Measurements from ENCODE around the gene MTHFD2L. TPM values are rescaled to one million over a fixed set of nuclear protein-coding genes. Genes with fewer than 3 reads are reported as not detected.

MTHFD2L gene
- total RNA-seq, 1 donor from 2014 or later, result 9.1 TPM

DNA sequence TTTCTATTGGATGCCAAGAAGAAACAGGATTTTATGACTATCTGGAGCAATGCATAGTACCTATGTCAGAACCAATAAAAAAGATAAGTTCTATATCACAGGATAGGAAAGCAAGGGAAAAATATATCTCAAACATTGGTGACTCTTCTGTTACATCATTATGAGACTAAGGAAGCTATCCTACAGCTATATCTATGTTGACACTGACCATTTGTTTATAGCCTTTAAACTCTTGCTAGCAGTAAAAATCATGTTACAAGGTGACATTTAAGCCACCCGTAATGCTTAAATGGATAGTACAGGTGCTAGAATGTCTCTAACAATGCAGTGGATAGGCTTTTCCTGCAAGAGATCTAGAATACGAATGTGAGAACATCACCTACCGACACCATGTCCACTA lies 121.8 kb downstream of the MTHFD2L start:
- intact Hi-C loops (cut with DNase I), result no loop called here
- ATAC-seq (ENCODE audit: poor library complexity), result no peak
- DNase-seq, result no peak

DNA sequence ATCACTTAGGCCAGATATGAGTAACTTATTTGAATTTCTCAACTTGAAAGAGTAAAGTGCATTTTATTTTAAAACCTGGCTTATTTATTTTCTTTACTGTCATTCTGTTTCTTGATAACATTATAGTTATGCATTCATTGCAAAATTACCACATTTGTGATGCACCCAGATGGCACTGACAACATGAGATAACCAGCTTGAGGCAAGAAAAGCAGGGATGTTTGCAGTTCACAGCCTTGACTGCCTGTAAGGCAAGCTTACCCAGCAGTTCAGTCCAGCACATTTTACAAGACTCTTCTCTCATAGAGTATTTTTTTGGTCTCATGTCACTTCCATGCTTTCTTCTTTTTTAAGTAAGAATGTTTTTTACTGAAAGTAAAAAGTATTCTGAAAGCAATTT lies 125.0 kb downstream of the MTHFD2L start:
- intact Hi-C loops (cut with DNase I), result no loop called here
- DNase-seq (no peak), ATAC-seq (ENCODE audit: poor library complexity) (no peak)

DNA sequence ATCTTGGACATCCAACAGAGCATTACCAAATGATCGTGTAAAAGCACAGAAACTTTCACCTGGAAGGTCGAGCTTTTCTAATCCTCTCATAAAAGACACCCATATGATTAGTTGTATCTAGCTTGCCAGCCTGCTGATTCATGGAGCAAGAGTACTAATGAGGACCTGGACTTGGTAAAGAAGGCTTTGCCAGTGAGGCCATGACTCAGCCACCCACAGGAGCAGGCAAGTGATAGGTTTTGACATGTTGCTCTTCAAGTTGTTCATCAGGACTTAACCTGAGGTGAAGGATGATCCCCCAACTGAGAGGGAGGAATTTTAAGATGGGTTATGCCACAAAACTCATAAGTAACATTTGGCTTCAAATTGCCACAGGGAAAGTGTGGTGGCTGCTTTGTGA lies 125.7 kb downstream of the MTHFD2L start:
- DNase-seq (no peak), ATAC-seq (ENCODE audit: poor library complexity) (no peak)
- intact Hi-C loops (cut with DNase I), result no loop called here

DNA sequence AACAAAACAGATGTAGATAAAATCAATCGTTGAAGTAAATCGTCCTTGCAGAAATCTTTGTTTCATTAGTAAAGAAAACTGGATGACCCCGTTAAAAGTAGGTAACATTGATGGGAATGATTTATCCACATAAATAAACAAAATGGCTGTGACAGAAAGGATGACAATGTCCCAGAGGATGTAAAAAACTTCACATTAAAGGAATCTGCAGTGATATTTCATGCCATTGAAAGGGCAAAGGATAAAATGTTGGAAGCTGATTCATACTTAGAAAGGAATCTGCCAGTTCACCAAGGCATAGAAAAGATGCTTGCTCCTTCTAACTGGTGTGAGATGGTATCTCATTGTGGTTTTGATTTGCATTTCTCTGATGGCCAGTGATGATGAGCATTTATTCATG lies 126.1 kb downstream of the MTHFD2L start:
- no peak for DNase-seq
- intact Hi-C loops (cut with DNase I), result no loop called here
- ATAC-seq (ENCODE audit: poor library complexity), result no peak

DNA sequence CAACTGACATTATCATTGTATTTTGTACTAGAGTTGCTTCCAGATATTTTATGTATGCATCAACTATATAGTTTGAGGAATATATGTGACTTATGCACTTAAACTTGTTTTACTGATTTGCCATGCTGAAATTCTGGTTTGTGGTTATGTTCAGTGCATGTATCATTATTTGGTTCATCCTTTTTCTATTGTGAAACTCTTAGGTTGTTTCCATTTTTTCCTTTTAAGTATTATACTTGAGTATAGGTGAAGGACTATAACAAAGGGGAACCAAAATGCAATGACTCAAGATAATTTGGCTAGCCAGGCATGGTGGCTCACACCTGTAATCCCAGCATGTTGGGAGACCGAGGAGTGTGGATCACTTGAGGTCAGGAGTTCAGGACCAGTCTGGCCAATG lies 129.2 kb downstream of the MTHFD2L start:
- intact Hi-C loops (cut with DNase I), result no loop called here

DNA sequence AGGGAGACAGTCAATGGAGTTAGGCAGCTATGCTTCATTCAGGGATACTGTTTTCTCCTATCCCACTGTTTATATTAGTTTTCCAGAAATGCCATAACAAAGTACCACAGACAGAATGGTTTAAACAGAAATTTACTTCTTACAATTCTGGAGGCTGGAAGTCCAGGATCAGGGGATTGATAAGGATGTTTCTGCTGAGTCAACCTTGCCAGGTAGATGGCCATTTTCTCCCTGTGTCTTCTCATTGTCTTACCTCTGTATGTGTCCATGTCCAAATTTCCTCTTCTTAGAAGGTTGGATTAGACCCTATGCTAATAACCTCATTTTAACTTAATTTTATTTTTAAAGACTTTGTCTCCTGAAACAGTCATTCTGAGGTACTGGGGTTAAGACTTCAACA lies 129.9 kb downstream of the MTHFD2L start:
- intact Hi-C loops (cut with DNase I), result no loop called here
- no peak for DNase-seq
- ATAC-seq (ENCODE audit: poor library complexity), result no peak

More for the DNA sequence above, 129.2 kb downstream of the MTHFD2L start:
- ATAC-seq (ENCODE audit: poor library complexity) (no peak), DNase-seq (no peak)

DNA sequence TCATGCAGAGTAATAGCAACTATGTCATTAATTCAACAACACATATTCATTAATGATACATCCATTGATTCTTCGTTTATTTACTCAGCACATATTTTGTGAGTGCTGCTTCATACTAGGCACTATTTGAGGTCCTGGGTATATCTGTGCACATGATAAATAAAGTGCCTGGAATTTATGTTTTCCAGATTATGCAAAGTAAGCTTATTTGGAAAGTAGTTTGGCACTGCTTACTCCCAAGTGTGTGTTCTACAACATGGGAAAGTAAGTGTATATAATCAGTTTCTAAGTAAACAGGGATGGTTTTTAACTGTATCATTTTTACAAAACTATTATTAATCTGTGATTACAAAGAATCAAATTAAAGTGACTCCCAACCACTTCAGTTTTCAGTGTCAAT lies 133.6 kb downstream of the MTHFD2L start:
- intact Hi-C loops (cut with DNase I), result no loop called here
- ATAC-seq (ENCODE audit: poor library complexity) (no peak), DNase-seq (no peak)

DNA sequence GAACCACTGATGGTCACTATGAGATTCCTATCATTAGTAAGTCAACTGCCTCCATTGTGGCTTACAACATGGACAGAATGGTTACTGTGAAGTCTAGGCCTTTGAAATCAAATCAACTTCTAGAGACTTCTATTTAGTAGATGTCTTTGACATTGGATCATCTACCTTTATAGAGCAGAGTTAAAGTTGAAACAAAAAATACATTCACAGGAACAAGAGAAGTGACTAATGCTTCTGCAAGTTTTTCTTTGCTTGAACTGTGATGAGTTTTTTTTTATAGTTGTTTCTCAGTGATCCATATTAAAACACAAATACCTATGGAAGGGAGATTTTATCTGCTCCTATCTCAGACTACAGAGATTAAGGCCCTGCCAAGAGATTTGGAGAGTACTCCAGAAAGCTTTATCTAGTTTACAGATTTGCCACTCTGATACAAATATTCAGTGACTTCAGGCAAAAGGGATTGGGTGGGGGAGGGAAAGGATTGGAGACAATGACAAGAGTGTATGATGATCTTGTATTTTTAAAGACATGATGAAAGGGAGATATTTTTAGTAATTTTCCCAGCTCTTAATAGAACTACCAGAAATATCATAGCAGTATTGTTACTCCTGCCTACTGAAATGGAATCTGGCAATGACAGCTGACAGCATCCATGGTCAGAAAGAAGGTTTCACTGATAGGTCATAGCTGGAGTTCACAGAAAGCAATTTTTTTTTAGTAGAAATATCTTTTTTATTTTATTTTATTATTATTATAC lies 134.4 kb downstream of the MTHFD2L start:
- DNase-seq (no peak), ATAC-seq (ENCODE audit: poor library complexity) (no peak)
- intact Hi-C loops (cut with DNase I), result no loop called here

DNA sequence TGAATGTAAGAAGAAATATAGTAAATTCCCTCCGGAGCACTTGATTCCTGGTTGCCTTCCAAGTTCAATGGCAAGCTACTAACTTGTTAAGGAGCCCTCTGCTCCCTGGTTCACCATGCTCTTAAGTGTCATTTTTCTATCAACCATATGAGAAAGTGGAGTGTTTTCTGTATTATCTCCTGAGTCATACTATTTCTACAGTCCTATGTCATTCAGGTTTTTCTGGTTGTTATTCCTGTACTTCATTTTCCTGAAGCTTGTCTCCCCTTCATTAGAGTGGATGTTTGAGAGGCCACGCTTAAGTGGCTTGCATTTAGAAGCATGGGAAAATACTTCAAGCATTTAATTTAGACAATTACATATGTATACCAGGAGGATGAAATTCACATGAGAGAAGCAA lies 135.6 kb downstream of the MTHFD2L start:
- ATAC-seq (ENCODE audit: poor library complexity) (no peak), DNase-seq (no peak)
- intact Hi-C loops (cut with DNase I), result no loop called here

DNA sequence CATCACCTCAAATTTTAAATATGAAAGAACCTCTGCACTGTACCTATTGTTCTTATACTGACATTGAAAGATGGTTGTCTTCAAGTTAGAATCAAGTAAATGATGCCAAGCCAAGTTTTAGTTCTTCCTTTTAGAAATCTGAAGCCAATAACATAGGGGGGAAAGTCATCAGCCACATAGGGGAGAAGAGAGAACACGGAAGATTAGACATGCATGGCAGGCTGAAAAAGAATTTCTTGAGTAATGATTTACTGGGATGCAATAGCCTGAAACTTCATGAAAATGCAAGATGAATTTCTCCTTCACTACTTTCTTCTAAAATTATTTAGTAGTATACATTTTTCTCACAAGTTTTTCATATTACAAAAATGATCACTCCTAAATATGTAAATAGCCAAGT lies 136.8 kb downstream of the MTHFD2L start:
- DNase-seq, result no peak
- no peak for ATAC-seq (ENCODE audit: poor library complexity)
- intact Hi-C loops (cut with DNase I), result no loop called here

DNA sequence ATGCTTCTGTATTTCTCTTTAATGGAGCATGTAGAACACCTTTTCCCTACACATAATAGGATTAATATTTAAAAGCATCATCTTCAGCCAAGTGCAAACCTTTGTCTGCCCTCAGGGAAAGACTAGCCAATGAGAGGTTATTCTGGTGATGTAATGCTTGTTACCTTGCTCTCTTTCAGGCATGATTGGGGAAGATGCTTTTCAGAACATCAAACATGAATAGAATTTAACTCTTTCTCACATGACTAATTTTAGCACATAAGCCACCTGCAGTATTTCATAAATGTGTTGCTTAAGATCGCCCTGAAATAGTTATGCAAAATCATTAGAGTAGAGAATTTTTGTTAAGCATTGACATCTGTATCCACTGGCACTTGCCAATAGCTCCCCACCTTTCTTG lies 139.6 kb downstream of the MTHFD2L start:
- DNase-seq, result no peak
- intact Hi-C loops (cut with DNase I), result no loop called here
- ATAC-seq (ENCODE audit: poor library complexity), result no peak

DNA sequence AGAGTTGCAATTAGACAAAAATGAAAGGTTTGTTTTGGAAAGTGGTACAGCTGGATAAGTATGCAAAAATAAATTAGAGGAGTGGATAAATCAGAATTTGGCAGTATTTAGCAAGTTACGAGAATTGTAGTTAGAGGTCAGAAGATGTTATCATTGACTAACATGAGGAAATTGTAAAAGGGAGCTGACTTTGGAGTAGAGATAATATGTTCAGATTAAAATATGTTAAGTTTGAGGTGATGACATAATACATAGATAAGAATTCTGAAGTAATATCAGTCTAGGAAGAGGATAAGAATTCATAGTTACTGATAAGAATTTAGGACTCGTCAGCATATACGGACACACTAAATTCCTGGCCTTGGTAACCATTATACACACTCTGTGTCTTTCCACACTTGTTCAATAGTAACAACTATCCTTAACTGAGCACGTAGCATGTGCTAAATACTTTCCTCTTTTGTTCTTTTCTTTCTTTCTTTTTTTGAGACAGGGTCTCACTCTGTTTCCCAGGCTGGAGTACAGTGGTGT lies 146.2 kb downstream of the MTHFD2L start:
- no peak for DNase-seq
- intact Hi-C loops (cut with DNase I), result no loop called here
- no peak for ATAC-seq (ENCODE audit: poor library complexity)

DNA sequence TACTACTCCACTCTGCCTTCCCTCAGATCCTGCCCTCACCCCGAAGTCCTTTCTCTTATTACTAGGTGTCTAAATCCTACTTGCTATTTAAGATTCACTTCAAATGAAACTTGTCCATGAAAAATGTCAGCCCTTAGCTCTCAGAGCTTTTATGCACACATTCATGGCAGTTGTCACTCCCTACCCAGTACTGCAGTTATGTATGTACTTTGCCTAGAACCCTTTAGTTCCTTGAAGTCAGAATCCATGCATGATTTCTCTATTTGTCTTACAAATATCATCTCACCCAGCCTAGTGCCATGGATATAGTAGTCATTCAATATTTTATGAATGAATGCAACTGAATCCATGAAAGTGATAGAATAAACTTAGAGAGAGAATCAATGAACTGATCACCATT lies 147.1 kb downstream of the MTHFD2L start:
- intact Hi-C loops (cut with DNase I), result no loop called here
- ATAC-seq (ENCODE audit: poor library complexity) (no peak), DNase-seq (no peak)

DNA sequence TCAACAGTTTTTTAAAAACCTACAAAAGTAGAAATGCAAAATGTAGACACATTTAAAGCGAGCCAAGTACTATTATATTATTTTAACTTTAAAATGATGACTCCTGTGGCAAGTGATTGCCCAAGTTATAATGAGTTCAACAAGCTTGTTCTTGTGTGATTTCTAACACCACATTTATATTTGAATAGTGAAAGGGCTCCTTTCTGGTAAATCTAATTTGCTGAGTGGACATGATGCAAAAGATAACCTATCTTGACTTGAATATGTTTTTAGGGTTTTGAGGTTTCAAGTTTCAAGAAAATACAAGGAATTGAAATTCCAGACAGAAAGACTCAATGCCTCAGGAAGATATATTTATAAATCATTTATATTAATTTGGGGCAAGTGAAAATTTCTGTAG lies 149.3 kb downstream of the MTHFD2L start:
- intact Hi-C loops (cut with DNase I), result no loop called here
- ATAC-seq (ENCODE audit: poor library complexity), result no peak
- no peak for DNase-seq

DNA sequence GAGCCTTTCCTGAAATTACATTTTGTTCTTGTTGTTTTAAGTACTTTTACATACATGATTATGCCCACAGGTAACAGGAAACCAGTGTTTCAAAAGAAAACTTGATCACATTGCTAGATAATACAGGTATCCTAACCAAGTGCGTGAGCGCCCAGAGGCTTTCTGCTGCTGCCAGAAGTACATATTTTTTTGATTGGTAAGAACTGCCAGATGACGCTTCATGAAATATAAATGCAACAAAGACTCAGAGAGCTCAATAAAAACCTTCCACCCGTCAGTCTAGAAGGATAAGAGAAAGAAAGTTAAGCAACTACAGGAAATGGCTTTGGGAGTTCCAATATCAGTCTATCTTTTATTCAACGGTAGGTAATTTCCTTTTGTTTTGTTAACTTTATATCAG lies 150.3 kb downstream of the MTHFD2L start, which contains the start of gene EPGN:
TSS of gene EPGN (plus strand) at position 256 of the 400 bp plus-strand sequence. CDS start at position 320, 64 bp downstream.
- intact Hi-C loops (cut with DNase I), result no loop called here
- ATAC-seq (ENCODE audit: poor library complexity) (no peak), DNase-seq (no peak)

DNA sequence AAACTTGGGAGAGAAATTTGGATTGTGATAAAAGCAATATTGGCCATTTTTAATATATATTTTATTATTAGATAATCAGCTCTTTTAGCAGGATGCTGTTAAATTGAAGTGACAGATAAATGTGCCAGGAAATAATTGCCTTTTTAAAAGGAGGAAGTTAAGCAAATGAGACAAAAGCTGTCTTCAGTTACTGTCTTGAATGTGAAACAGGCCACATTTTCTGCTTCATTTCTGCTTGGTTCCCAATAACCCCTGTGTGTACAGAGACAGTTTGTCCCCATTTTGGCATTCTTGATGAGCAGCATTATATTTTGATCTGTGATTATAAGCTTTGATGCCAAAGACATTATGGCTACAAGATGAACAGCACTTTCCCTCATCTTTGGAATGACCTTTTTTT lies 151.3 kb downstream of the MTHFD2L start:
- DNase-seq, result no peak
- intact Hi-C loops (cut with DNase I), result no loop called here
- ATAC-seq (ENCODE audit: poor library complexity), result no peak

DNA sequence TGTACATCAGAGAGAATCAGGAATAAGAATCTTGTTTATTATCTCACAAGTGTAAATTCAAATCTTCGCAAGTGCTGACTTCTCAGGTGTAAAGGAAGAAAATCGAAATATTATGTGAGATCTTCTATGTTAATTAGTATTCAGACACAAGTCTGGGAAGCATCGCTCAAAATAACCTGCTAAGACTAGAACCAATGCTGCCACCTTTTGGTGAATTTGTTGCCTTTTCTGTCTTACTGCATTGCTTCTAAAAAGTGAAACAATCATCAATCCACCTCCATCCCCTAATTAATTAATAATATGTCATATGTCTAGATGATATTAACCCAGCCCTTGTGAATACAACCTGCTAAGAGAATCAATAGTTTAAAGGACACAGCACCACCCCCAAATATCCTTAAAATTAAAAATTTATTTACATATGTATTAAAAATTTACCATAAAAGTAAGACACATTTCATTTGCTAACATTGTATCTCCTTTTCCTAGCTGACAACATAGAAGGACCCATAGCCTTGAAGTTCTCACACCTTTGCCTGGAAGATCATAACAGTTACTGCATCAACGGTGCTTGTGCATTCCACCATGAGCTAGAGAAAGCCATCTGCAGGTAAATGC lies 153.9 kb downstream of the MTHFD2L start:
- DNase-seq (no peak), ATAC-seq (ENCODE audit: poor library complexity) (peak; percentile 49)
- intact Hi-C loops (cut with DNase I), result loop anchor here (10.0 kb wide), 1 partner anchor 117 kb away; no protein-coding TSS in a partner anchor

DNA sequence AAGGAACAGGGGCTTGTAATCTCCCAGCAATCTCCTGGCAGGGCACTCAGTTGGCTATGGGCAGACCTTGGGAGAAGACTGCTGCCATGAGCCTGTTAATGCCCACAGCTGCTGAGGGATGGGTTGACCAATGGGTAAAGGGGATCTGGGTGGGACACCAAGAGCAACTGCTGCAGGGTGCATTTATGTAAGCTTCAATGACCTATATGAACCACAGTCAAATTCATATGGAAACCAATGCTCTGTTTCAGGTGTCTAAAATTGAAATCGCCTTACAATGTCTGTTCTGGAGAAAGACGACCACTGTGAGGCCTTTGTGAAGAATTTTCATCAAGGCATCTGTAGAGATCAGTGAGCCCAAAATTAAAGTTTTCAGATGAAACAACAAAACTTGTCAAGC lies 156.4 kb downstream of the MTHFD2L start:
- DNase-seq (no peak), ATAC-seq (ENCODE audit: poor library complexity) (no peak)
- intact Hi-C loops (cut with DNase I), result loop anchor here (10.0 kb wide), 1 partner anchor 120 kb away; no protein-coding TSS in a partner anchor

DNA sequence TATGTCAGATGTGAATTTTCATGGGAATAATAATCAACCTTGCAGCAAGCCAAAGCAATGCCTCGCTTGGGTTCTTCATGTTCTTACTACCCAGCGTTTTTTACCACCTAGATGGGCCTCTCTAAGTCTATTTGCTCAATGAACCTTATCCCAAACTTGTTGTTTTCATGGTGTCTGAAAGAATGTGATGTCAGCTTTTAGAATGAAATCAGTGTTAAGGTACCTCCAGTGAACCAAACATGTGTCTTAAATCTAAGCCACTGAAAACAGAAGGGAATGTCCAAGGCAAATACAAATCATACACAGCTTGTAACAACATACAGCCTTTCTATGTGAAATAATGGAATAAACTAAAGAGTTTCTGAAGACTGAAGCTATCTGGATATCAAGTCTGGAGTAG lies 157.0 kb downstream of the MTHFD2L start:
- intact Hi-C loops (cut with DNase I), result loop anchor here (10.0 kb wide), 1 partner anchor 120 kb away; no protein-coding TSS in a partner anchor
- ATAC-seq (ENCODE audit: poor library complexity), result no peak

DNA sequence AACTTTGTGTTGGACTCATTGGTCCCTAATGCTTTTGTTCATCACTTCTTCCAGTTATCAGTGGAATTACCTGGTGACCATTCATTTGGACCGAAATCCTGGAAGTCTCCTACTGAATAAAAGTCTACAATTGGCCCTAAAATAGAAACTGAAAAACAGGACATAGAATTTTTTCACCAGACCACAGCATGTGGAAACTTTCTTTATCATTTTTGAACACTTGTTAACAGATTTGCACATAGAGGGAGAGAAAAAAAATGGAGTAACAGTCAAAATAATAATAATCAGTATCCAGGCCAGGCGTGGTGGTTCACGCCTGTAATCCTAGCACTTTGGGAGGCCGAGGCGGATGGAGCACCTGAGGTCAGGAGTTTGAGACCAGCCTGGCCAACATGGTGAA lies 157.5 kb downstream of the MTHFD2L start:
- intact Hi-C loops (cut with DNase I), result loop anchor here (10.0 kb wide), 1 partner anchor 121 kb away; no protein-coding TSS in a partner anchor
- DNase-seq, result no peak
- no peak for ATAC-seq (ENCODE audit: poor library complexity)

More for the DNA sequence above, 157.0 kb downstream of the MTHFD2L start:
- DNase-seq, result no peak

Data from Right ventricle myocardium superior (tissue), 1 donor.